ENCODE measurements around the gene PSAP.

The PSAP gene

DNA sequence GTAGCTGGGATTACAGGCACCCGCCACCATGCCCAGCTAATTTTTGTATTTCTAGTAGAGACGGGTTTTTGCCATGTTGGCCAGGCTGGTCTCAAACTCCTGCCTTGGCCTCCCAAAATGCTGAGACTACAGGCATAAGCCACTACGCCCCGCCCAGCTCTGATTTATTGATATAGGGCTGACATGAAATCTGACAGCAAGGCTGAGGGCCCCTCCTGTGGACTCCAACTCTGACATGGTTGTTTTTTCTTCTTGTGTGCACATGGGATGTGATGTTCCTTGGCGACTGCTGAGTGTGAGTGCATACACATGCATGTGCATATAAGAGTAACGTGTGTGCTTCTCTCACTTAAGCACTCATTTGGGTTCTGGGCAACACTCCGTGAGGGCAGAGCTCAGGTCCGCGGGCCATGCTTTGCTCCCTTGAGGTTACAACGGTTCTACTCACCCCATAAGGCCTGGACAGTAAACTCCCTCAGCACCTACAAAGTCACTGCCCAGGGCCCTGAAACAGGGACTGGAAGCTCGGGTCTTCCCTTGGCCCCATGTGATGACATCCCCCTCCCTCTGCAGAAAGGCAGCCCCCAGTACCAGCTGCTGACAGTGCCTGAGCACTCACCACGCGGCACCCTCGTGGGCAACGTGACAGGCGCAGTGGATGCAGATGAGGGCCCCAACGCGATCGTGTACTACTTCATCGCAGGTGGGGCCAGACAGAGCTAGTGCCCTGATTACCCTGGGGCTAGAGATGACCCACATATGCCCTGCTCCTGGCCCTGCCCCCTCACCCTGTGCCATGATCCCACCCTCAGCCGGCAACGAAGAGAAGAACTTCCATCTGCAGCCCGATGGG lies 44.1 kb downstream of the PSAP start:
- DNase-seq, result no peak

DNA sequence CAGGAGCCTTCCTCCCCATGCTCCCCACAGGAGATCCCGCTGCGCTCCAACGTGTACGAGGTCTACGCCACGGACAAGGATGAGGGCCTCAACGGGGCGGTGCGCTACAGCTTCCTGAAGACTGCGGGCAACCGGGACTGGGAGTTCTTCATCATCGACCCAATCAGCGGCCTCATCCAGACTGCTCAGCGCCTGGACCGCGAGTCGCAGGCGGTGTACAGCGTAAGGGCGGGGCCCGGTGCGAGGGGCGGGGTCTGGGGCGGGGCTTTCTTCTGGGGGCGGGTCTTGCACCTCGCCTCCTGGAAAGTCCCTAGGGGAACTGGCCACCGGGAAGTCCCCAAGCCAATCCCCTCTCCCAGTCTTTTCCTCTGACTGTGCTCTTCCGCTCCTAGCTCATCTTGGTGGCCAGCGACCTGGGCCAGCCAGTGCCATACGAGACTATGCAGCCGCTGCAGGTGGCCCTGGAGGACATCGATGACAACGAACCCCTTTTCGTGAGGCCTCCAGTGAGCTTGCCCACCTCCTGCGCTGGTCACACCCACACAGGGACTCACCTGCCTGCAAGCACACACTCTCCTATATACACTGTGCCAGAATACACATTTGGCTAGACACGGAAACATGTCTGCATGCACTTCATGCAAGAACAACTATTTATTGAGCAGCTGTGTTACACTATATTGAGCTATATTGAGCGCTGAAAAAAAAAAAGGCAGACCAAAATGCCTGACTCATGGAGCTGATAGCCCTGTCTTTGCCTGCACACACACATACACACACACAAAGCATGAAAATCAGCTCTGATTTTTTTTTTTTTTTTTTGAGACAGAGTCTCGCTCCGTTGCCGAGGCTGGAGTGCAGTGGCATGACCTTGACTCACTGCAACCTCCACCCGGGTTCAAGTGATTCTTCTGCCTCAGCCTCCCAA lies 45.0 kb downstream of the PSAP start:
- peak; percentile 58 for DNase-seq

DNA sequence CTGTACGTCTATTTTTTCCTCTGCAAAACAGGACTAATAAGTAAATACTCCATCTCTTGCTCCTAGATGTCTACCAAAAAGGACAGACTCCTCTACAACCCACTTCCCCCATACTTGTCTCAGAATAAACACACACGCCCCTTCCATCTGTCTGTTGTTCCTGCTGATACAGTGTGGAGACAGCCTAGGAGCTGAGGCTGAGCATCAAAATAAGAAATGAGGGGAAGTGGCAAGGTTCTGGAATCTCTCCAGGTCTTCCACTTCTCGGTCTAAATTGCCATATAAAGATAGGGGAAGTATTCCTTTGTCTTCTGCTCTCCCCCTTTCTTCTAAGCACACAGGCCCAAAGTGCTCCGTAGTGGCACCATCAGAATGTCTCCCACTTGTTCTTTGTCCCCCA lies 47.0 kb downstream of the PSAP start:
- peak; percentile 76 for DNase-seq

DNA sequence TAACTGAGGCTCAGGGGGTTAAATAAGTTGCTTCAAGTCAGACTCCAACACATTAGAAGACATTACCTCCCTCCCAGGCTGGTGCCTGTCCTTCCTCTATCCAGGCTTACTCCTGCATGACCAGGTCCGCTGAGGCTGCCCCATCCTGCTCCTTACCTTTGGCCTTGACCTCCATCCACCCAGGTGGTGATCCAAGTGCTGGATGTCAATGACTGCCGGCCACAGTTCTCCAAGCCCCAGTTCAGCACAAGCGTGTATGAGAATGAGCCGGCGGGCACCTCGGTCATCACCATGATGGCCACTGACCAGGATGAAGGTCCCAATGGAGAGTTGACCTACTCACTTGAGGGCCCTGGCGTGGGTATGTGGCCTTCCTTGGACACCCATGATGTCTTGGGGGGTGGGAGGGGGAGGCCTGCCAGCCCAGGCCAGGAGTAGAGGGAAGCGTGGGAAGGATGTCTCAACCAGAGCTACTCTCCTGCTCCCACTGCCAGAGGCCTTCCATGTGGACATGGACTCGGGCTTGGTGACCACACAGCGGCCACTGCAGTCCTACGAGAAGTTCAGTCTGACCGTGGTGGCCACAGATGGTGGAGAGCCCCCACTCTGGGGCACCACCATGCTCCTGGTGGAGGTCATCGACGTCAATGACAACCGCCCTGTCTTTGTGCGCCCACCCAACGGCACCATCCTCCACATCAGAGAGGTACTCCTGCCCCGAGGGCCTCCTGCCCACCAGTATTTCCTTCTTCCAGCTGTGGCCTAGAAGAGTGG lies 48.1 kb downstream of the PSAP start:
- no peak for DNase-seq

DNA sequence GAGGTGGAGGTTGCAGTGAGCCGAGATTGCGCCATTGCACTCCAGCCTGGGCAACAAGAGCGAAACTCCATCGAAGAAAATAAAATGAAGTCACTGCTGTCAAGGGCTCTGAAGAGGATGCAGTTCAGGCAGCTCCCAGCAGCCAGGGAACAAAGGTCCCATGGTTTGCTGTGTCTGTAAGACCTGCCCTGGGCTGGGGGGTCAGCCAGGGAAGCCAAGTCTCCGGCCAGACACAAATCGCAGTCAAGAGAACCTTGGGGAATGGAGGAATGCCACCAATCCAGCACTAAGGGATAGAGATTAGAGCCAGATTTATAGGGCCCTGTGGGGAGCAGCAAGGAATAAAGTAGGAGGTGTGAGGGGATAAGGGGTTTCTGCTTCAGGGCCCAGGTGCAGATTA lies 48.8 kb downstream of the PSAP start:
- DNase-seq, result no peak

DNA sequence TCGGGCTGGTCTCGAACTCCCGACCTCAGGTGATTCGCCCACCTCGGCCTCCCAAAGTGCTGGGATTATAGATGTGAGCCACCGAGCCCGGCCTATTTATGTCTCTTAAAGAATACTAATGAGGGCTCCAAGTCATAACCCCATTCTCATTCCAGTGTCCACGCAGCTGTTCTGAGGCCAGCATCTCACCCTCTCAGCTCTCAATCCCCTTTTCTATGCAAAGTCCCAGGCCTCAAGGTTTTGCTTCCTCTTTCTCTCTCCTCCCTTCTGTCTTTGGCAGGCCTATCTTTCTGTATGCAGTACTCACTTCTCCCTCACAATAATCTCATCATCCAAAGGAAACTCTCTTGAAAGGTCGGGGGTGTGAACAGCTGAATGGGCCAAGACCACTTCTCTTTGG lies 49.7 kb downstream of the PSAP start:
- no peak for DNase-seq

DNA sequence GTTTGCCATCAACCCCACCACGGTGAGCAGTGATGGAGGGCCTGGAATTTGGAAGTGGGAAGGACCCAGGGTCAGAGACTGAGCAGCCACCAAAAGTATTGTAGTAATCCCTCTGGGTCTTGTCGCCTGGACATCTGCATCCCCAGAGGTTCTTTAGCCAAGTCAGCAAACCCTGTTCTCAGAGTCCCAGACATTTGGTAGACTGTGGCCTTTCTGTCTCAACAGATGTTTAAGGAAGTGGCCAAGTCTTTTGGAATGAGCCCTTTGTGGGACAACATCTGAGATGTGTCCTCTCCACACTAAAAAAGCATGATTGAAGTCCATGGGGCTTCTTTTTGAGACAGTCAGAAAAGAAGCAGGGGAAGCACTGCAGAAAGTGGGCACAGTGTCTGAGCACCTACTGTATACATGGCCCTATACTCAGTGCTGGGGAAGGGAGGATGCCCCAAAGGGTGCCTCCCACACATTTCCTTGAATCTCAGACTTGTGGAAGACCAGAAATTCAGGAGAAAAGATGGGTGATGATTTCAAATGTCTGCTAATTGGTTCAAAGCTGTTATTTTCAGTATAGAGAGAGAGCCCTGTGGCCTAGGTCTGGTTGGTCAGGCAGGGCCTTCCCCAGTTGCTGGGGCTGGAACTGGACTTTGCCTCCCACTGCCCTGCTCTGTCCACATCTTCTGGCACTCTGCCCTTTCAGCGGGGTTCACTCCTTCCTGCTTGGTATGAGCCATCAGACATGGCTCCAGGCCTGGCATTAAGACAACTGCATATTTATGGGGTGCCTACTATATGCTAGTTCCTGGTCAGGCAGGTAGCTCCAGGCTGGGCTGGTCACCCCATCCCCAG lies 51.2 kb downstream of the PSAP start:
- no peak for DNase-seq

DNA sequence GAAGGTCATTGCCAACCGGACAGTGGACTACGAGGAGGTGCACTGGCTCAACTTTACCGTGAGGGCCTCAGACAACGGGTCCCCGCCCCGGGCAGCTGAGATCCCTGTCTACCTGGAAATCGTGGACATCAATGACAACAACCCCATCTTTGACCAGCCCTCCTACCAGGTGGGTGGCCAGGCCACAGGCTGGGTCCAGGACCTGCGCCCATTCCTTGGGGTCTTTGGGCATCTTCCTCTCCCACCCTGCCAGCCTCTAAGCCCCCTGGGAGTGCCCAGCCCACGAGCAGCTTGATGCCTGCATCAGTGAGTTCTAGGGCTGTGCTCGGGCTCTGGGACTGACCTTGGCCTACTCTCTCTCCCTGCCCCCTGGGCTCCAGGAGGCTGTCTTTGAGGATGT lies 51.9 kb downstream of the PSAP start:
- DNase-seq, result no peak

DNA sequence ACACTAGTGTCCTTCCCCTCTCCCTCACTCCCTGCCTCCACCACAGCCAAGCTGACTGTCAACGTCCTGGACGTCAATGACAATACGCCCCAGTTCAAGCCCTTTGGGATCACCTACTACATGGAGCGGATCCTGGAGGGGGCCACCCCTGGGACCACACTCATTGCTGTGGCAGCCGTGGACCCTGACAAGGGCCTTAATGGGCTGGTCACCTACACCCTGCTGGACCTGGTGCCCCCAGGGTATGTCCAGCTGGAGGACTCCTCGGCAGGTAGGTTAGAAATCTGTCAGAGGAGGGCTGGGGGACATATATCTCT lies 52.8 kb downstream of the PSAP start:
- no peak for DNase-seq

DNA sequence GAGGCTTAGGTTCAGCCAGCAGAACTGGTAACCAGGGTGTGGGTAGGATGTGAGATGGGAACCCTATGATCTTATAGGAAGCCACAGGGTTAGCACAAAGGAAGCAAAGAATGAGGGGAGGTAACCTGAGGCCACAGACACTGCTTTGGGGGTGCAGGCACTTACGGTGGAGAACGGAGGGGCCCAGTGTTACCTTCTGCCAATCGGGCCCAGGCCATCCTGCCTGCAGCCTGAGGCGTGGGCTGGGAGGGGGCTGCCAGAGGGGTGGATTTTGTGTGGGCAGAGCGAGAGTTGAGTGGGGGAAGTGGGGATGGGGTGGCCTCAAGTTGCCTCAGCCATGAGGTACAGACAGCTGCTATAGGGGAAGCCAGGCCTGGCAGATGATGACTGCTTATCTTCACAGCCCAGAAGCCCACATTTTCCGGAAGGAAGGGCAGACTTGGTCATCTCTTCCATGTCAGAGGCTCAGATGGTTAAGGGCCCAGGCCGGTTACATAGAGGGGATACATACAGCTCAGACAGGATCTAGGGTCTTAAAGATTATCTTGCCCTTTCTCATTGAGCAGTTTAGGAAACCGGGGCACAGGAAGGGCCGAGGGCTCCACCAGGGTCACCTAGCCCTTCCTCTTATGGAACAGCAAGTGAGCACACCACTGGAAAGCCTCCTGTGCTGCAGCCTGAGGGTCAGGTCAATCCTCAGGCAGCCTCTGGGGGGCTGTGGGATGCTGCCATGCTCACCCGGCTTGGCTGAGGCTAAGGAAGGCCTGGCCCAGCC lies 53.3 kb downstream of the PSAP start:
- DNase-seq, result no peak

DNA sequence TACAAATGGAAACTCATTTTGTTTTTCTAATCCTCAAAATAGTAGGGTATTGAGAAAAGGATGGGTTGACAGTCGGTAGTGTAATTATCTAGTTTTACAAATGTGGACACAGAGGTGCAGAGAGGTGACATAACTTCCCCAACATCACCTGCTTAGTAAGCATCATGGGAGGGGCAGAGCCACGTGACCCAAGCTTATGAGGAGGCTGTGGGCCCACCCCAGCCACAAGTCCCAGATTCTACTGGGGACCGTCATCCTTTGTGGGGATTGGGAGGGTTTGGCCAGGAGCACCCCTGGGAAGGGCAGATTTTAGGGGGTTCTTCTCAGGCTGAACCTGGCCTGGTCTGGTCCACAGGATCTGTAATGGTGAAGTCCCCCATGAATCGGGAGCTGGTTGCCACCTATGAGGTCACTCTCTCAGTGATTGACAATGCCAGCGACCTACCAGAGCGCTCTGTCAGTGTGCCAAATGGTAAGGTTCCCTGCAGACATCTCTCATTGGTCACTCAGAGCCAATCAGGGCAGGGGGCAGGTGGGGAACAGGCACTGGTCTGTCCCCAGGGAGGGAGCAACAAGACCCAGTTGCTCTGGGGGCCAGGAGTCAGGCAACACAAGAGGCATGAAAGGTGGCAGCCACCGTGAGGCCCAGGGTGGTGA lies 54.2 kb downstream of the PSAP start:
- no peak for DNase-seq

DNA sequence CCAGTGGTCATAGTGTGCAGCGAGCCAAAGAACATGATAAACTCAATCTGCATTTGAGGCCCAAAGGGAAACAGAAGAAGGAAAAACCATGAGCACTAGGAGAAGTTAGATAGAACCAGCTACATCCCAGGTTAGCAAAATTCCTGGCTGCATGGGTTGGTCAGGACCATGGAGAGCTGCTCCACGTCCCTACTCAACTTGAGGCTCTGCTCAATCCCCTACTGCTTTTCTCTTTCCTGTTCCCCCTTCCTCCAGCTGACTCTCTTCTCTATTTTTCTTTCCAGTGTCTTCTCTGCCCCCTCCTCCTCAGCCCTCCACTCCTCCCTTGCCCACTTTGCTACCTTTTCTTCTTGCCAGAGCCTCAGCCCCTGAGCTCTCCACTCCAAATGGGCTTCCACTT lies 55.8 kb downstream of the PSAP start:
- no peak for DNase-seq

DNA sequence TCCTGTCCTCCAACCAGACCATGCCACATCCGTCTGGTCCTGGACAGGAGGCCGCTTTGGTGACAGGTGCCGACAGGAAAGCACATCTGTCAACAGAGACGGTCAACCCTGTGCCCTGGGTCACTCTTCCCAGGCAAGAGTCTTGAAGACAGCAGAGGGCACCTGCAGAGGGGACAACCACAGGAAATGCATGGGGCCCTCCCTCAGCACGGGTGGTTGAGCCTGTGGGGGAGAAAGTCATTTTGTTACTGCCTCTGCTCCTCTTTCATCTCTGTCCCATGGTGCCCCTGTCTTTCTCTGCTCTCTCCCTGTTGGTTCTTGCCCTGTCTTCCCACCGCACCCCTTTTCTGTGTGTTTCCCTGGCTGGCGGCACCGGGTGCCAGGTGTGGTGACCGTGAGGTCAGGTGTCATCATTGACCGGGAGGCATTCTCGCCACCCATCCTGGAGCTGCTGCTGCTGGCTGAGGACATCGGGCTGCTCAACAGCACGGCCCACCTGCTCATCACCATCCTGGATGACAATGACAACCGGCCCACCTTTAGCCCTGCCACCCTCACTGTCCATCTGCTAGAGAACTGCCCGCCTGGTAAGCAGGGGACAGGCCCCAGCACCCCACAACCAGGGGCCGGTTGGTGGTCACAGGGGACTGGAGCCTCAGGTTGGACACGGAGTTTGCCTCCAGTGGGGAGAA lies 60.2 kb downstream of the PSAP start:
- DNase-seq, result no peak

DNA sequence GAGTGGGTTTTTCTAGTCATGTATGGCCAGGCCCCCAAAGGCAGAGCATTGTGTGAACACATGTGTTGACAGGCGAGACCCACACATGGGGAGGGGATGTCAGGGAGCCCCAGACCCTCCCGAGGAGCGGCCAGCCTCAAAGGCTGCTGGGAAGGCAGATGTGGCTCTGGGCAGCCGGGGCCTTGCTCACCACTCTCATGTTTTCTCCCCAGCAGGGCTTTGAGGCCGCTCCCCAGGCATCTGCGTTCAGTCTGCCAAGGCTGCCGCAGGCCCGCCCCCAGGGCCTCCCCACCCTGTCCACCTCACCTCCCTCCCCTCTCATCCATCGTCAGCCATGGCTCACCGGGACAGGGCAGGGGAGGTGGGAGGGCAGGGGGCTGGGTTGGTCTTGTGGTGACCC lies 61.2 kb downstream of the PSAP start:
- DNase-seq, result no peak

DNA sequence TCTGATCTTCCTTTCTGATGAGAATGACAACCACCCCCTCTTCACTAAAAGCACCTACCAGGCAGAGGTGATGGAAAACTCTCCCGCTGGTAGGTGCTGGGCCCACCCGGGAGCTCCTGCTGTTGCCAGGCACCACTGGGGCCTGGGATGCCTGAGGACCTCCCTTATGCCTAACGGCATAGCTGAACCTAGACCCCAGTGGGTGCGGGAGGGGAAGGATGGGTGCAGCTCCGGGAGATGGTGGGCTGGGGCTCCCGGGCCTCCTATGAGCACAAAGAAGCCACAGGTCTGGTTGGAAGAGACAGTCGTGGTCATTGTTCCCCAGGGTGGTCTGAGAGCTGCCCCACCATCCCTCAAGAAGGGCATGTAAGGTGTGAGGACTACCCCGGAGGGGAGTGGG lies 62.1 kb downstream of the PSAP start:
- no peak for DNase-seq

DNA sequence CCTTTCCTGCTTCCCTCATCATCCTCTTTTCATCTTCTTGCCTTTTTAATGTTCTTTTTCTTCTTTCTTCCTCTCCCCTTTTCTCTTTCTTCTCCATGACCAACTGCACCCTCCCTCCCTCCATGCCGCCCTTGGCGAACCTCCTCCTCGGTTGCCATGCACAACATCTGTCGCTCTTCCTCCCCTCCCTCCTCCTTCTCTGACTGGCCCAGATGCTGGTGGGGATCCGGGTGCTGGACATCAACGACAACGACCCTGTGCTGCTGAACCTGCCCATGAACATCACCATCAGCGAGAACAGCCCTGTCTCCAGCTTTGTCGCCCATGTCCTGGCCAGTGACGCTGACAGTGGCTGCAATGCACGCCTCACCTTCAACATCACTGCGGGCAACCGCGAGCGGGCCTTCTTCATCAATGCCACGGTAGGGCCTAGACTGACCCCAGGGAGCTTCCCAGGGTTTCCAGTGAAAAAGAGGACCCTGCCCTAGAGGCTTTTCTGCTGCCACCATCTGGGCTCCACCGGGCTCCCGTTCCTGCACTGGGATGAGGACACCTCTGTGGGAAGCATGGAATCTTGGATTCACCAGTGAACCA lies 66.3 kb downstream of the PSAP start:
- DNase-seq, result no peak

DNA sequence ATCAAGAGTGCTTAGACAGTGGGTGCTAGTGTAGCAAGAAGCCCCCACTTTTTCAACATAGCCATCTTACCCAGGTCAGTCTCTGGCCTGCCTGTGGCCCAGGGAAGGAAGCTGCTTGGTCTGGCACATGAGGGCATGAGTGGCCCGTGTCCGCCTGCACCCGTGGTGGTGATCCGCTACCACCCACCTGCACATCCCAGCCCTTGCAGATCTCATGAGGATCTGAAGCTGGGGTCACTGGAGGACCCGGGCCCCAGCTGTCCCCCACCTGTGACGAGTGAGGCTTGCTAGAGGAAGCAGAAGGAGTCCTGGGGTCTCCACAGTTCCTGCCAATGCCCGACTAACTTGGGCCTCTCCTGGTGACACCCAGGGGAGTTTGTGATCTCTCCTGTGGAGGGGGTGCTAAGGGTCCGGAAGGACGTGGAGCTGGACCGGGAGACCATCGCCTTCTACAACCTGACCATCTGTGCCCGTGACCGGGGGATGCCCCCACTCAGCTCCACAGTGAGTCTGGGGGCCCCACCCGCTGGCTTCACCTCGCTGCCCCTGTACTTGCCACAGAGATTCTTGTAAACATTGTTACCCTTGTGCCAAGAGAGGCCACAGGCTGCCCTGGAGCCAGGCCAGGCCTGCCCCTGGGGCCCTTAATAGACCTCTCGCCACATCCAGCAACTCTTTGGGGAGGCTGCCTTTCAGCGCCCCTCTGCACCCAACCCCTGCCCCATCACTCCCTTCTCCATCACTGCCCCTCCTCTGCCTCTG lies 67.0 kb downstream of the PSAP start:
- DNase-seq, result no peak

DNA sequence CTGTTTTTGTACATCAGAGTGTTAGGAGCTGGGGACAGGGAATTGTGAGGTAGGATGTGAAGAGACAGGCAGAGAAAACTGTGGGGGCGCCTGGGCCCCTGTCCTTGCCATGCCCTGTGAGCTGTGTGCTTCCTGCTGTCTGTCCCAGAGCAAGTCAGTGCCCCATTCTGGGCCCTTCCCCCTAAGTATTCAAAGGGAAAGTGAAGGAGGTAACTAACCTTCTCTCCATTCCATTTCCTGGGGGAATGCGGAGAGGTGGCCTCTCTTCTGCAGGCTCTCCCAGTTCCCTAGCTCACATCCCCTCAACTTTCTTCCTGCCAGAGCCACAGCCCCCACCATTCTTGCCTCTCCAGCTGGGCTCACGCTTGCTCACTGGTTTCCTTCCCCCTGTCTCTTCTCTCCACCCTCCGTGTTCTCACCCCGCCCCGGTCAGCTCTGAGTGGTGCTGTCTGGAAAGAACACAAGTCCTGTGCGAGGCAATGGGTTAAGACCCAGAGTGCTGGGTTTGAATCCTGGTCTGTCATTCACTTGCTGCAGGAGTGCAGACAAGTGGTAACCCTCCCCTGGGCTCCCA lies 68.0 kb downstream of the PSAP start:
- no peak for DNase-seq
